ENCODE measurements around the gene AP3B1. TPM values are rescaled to one million over a fixed set of nuclear protein-coding genes. Genes with fewer than 3 reads are reported as not detected.

The AP3B1 gene
- total RNA-seq, 1 donor from 2014 or later: 60.4 TPM

GRCh38 chr5:77974576-77974975 lies 319.9 kb downstream of the AP3B1 start:
- H3K36me3 Mint-ChIP-seq (ENCODE audit: low read depth): no peaks in the 10 kb centered on the region
- no peak for DNase-seq (ENCODE audit: low spot score)
- peaks cover 10% of the 10 kb centered on the region for H3K4me1 Mint-ChIP-seq (ENCODE audit: low read depth)
- peaks cover 30% of the 10 kb centered on the region for H3K27me3 Mint-ChIP-seq (ENCODE audit: low read depth)
- H3K27ac Mint-ChIP-seq (ENCODE audit: unreplicated experiment): no peak overlapping the region
- TF ChIP-seq, protein P1, sequence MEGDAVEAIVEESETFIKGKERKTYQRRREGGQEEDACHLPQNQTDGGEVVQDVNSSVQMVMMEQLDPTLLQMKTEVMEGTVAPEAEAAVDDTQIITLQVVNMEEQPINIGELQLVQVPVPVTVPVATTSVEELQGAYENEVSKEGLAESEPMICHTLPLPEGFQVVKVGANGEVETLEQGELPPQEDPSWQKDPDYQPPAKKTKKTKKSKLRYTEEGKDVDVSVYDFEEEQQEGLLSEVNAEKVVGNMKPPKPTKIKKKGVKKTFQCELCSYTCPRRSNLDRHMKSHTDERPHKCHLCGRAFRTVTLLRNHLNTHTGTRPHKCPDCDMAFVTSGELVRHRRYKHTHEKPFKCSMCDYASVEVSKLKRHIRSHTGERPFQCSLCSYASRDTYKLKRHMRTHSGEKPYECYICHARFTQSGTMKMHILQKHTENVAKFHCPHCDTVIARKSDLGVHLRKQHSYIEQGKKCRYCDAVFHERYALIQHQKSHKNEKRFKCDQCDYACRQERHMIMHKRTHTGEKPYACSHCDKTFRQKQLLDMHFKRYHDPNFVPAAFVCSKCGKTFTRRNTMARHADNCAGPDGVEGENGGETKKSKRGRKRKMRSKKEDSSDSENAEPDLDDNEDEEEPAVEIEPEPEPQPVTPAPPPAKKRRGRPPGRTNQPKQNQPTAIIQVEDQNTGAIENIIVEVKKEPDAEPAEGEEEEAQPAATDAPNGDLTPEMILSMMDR (IDR thresholded peaks at IDR 0.05): no peak
- H3K9me3 Mint-ChIP-seq (ENCODE audit: low read depth): peaks cover 4% of the 10 kb centered on the region
- H3K4me3 Mint-ChIP-seq (ENCODE audit: unreplicated experiment): no peak overlapping the region

- peaks cover 4% of the 10 kb centered on the region for H3K9me3 Mint-ChIP-seq (ENCODE audit: low read depth)
- H3K4me3 Mint-ChIP-seq (ENCODE audit: unreplicated experiment): peak overlapping the region; percentile 53
- TF ChIP-seq, protein P1 (IDR thresholded peaks at IDR 0.05): peak; percentile 23
- H3K27me3 Mint-ChIP-seq (ENCODE audit: low read depth): peaks cover 33% of the 10 kb centered on the region
- no peak overlapping the region for H3K27ac Mint-ChIP-seq (ENCODE audit: unreplicated experiment)
- peaks cover 10% of the 10 kb centered on the region for H3K4me1 Mint-ChIP-seq (ENCODE audit: low read depth)
- H3K36me3 Mint-ChIP-seq (ENCODE audit: low read depth): no peaks in the 10 kb centered on the region
- no peak for DNase-seq (ENCODE audit: low spot score)
These were observed 321.3 kb downstream of the AP3B1 start for GRCh38 chr5:77973253-77973609.

DNA sequence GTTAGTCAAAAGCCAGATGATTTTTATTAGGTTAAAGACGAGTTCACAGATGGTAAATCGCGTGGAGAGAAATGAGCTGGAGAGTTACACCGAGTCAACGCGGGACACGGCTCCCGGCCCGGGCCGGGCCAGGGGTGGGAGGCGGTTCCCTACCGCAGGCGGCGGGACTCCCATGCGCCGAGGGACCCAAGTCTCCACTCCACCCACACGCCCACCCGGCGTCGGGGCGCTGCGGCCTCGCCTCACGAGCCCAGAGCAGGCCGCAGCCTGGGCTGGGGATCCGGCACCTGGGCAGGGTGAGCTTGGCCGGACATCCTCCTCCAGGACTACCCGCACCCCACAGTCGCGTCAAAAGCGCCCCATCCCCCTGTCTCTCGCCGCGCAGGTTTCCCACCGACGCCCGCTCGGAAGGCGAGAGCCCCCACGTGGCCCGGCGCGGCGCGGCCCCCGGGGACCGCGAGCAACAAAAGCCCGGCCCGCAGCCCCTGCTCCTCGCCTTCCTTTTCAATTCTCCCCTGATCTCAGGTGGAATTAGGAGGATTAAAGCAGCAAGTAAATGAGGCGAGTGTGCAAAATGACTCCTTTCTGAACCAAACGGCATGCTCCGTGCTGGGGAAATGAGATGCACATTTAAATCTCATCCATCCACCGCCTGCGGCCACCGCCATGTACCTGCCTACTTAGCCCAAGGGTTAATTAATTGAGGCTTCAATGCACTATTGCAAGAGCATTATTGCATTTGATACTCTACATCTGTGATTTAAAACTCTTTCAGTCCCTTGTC lies 321.8 kb downstream of the AP3B1 start:
- Mint-ChIP-seq H3K27ac (ENCODE audit: unreplicated experiment) (no peak overlapping the region), H3K27me3 (ENCODE audit: low read depth) (peaks cover 33% of the 10 kb centered on the region), H3K36me3 (ENCODE audit: low read depth) (no peaks in the 10 kb centered on the region), H3K4me3 (ENCODE audit: unreplicated experiment) (peak overlapping the region; percentile 53), H3K9me3 (ENCODE audit: low read depth) (peaks cover 4% of the 10 kb centered on the region), H3K4me1 (ENCODE audit: low read depth) (peaks cover 10% of the 10 kb centered on the region)
- no peak for DNase-seq (ENCODE audit: low spot score)
- TF ChIP-seq, protein P1 (IDR thresholded peaks at IDR 0.05): peak; percentile 50

GRCh38 chr5:77971776-77972468 lies 322.6 kb downstream of the AP3B1 start:
- TF ChIP-seq, protein P1 (IDR thresholded peaks at IDR 0.05): no peak
- peaks cover 10% of the 10 kb centered on the region for H3K4me1 Mint-ChIP-seq (ENCODE audit: low read depth)
- H3K36me3 Mint-ChIP-seq (ENCODE audit: low read depth): no peaks in the 10 kb centered on the region
- DNase-seq (ENCODE audit: low spot score): no peak
- peaks cover 4% of the 10 kb centered on the region for H3K9me3 Mint-ChIP-seq (ENCODE audit: low read depth)
- H3K27ac Mint-ChIP-seq (ENCODE audit: unreplicated experiment): no peak overlapping the region
- H3K4me3 Mint-ChIP-seq (ENCODE audit: unreplicated experiment): peak overlapping the region; percentile 53
- peaks cover 31% of the 10 kb centered on the region for H3K27me3 Mint-ChIP-seq (ENCODE audit: low read depth)

GRCh38 chr5:77970891-77971290 lies 323.6 kb downstream of the AP3B1 start:
- Mint-ChIP-seq H3K36me3 (ENCODE audit: low read depth) (peaks cover 1% of the 10 kb centered on the region), H3K9me3 (ENCODE audit: low read depth) (peaks cover 4% of the 10 kb centered on the region), H3K27me3 (ENCODE audit: low read depth) (peaks cover 28% of the 10 kb centered on the region), H3K4me1 (ENCODE audit: low read depth) (peaks cover 10% of the 10 kb centered on the region), H3K27ac (ENCODE audit: unreplicated experiment) (no peak overlapping the region), H3K4me3 (ENCODE audit: unreplicated experiment) (no peak overlapping the region)
- DNase-seq (ENCODE audit: low spot score): no peak
- TF ChIP-seq, protein P1 (IDR thresholded peaks at IDR 0.05): no peak
